Measurements from ENCODE around the gene WNK1.
"Not testable (repeated sequence)": the region's sequence is repeated elsewhere in the genome, so short reads cannot be mapped to it uniquely, and the experiment has no call there.

WNK1 gene

GRCh38 chr12:751999-752694 is at the start of gene WNK1:
WNK1 (plus strand) TSS chr12:752579; CDS start chr12:753566, 987 bp downstream.
- peak; percentile 93 to 97 (median 96) for DNase-seq

GRCh38 chr12:704516-705242 is 47.7 kb upstream of the WNK1 start:
- DNase-seq = no peak

GRCh38 chr12:708084-708483 is 44.3 kb upstream of the WNK1 start:
- DNase-seq = not testable (repeated sequence)

- no peak for DNase-seq
Measured at GRCh38 chr12:709455-710020, 42.8 kb upstream of the WNK1 start.

- DNase-seq = no peak
Measured at GRCh38 chr12:712172-712863, 40.1 kb upstream of the WNK1 start.

GRCh38 chr12:713281-713875 is 39.0 kb upstream of the WNK1 start:
- no peak for DNase-seq

GRCh38 chr12:716506-716905 is 35.9 kb upstream of the WNK1 start:
- no peak for DNase-seq

- DNase-seq = no peak
Measured at GRCh38 chr12:718756-719102, 33.6 kb upstream of the WNK1 start.

- DNase-seq = no peak
Measured at GRCh38 chr12:720231-720941, 32.0 kb upstream of the WNK1 start.

GRCh38 chr12:724194-724855 is 28.1 kb upstream of the WNK1 start:
- DNase-seq = no peak

- no peak for DNase-seq
Measured at GRCh38 chr12:725076-725475, 27.3 kb upstream of the WNK1 start.

GRCh38 chr12:726281-727140 is 25.9 kb upstream of the WNK1 start:
- no peak for DNase-seq

GRCh38 chr12:727321-727720 is 25.1 kb upstream of the WNK1 start:
- DNase-seq = no peak

GRCh38 chr12:728781-729180 is 23.6 kb upstream of the WNK1 start:
- no peak for DNase-seq

- no peak for DNase-seq
Measured at GRCh38 chr12:729221-729620, 23.2 kb upstream of the WNK1 start.

- no peak for DNase-seq
Measured at GRCh38 chr12:730550-730949, 21.8 kb upstream of the WNK1 start.

- no peak for DNase-seq
Measured at GRCh38 chr12:737122-737739, 15.1 kb upstream of the WNK1 start.

- DNase-seq = no peak
Measured at GRCh38 chr12:738712-739111, 13.7 kb upstream of the WNK1 start.

- DNase-seq = no peak
Measured at GRCh38 chr12:739349-739748, 13.0 kb upstream of the WNK1 start.

- DNase-seq = no peak
Measured at GRCh38 chr12:740921-741320, 11.5 kb upstream of the WNK1 start.
